CD4-positive, alpha-beta T cell treated with Interferon alpha-2 for 1 hour (primary cell): ENCODE measurements around the gene RIC8B.

Experiments
- DNase-seq, 2 donors: peaks; one replicate each; pipeline ENCODE4 v3.0.0-alpha.2; 2020 to 2022

Gene RIC8B

DNA sequence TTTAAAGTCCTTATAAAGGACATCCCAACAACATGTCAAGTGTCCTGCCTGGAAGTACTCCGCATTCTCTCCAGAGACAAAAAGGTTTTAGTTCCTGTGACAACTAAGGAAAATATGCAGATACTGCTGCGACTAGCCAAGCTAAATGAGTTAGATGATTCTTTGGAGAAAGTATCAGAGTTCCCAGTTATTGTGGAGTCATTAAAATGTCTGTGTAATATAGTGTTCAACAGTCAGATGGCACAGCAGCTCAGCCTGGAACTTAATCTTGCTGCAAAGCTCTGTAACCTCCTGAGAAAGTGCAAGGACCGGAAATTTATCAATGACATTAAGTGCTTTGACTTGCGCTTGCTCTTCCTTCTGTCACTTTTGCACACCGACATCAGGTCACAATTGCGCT is 40.2 kb downstream of the RIC8B start:
- no peak for DNase-seq

DNA sequence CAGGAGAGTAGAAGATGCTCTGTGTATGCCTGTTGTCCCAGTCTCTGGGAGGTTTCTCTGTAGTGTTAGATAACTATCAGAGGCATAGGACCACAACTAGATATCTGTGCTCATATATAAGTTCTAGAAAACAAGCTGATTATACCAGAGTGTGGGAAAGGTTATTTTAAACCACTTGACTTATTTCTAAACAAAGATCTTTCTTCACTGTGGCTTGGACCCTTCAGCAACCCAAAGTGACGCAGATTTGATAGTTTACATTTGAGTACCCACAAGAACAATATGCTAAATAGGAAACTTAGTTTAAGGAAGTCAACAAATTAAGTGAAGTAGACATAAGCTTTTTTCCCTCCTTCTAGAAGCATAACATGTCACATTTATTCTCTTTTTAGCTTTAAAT is 41.3 kb downstream of the RIC8B start:
- no peak for DNase-seq

DNA sequence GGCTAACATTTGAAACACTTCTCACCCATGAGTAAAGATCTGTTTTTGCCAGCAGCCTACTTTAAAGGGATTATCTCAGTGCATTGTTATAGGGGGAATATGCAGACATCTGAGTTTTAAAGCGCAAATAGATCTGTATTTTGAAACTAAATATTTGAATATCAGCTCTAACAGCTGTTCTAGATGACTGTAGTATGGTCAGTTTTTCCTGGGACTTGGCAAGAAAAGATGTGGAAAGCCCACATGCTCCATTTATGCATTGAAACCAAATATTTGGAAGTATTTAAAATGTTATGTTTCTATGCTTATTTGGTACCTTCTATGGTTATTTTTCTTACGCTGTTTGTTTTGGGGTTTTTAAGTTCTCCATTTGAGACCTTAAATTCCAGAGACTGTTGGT is 41.7 kb downstream of the RIC8B start:
- DNase-seq: no peak

DNA sequence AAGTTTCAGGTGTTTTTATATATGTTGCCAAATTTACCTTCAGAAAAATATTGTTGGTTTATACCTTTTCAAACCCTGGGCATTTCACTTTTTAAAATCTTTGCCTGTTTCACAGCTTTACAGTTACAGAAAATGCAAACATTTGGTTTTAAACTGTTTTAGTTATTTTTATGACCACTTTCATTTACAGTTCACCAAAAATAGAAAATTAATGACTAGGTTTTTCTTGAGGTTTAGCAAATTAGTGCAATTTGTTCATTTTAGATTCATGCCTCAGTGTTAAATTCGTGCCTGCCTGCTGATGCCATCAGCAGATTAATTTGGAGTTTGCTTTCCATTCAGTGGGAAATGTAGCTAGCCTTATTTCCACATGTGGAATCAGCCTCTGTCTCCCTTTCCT is 45.5 kb downstream of the RIC8B start:
- DNase-seq: no peak

DNA sequence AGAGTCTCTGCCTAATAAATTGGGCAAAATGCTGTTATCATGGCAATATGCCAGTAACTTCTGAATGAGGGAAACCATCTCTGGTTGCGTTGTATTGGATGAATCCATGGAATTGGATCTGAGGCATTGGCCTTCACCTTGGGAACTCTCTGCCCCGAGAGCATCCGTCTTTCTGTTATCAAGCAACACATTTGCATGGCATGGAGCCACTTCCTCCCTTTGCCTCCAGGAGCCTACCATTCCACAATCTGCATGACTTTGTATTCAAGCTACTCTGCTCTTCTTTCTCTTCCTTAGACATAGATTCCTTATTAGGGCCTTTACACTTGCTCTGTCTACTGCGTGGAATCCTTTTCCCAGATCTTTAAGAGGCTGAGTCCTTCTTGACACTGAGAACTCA is 57.2 kb downstream of the RIC8B start:
- DNase-seq: no peak

DNA sequence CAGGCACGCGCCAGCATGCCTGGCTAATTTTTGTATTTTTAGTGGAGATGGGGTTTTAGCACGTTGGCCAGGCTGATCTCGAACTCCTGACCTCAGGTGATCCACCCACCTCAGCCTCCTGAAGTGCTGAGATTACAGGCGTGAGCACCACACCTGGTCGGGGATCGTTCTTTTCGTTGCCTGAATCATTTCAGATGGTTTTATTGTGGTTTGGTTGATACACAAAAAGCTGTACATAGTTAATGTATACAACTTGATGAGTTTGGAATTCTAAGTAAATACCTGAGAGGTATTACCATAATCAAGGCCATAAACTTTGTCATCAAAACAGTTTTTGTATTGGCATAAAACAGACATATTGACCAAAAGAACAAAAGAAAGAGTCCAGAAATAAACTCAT is 63.3 kb downstream of the RIC8B start:
- no peak for DNase-seq

DNA sequence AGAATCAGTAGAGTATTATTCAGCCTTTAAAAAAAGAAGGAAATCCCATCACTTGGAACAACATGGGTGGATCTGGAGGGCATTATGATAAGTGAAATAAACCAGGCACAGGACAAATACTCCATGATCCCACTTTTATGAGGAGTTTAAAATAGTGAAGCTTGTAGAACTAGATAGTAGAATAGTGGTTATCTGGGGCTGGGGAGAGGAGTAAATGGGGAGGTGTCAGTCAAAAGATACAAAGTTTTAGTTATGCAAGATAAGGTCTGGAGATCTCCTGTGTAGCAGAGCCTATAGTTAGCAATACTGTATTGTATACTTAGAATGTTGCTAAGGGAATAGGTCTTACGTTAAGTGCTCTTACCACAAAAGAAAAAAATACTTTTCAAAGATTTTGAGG is 64.9 kb downstream of the RIC8B start:
- DNase-seq: no peak

DNA sequence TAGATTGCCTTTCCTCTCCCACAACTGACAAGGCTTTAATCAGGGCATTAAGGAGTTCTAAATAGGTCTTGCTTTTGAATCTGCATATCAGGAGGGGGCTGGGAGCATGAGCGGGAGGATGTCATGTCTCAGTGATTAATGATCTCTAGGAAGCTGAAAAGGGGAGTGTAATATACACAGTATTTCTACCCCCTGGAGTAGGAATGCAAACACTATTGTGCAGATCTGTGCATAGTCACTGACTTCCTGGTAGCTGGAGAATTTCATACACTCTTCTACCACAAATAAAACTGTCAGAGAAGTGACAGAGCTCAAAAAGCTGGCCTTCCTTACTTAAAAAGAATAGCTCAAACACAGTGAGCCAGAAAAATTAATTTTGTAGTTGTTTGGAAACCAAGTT is 65.8 kb downstream of the RIC8B start:
- DNase-seq: no peak

DNA sequence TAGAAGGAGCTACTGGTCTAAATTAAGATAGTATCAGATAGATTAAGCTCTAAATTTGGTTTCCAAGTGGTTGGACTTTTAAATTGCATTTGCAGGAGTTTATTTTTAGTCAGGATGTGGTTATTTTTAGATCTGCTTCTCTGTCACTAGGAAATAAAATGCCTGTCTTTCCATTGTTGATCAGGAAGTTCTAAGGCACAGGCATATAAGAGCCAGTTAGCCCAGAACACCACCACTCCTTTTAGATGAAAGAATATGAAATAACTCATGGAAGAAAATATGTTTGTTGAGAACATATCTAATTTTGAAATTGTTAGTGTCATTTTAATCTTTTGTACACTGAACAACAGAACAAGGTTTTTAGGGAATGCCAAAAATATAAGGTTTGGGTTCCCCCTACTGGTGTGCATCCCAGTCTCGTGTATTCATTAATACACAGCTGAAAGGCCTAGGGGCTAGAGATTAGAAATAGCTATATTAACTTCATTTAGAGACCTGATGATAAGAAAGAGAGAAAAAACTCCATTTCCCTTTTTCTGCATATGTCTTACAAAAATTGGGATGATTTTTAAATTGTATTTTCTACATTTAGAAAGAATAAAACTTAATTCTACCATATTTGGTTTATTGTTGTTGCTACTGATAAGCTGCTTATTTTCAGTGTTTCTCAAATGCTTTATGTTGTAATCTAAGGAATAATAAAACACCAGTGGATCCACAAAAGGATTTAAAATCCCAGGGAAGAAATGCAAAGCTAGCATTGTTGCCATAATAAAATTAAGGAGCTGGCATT is 67.2 kb downstream of the RIC8B start:
- DNase-seq: peak; percentile 20 to 61

DNA sequence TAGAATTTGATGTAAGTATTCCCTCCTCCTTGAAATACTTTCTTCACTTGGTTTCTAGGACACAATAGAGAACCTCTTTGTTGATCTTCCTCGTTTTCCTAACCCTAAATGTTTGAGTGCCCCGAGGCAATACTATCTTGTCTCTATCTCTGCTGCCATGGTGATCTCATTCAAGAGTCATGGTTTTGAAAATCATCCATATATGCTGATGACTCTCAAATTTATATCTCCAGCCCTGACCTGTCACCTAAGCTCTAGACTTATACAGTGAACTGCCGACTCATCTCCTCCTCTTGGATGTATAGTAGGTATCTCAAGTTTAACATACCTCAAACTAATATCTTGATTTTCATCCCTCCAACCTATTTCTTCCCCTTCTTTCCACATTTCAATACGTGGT is 71.4 kb downstream of the RIC8B start:
- DNase-seq: no peak

DNA sequence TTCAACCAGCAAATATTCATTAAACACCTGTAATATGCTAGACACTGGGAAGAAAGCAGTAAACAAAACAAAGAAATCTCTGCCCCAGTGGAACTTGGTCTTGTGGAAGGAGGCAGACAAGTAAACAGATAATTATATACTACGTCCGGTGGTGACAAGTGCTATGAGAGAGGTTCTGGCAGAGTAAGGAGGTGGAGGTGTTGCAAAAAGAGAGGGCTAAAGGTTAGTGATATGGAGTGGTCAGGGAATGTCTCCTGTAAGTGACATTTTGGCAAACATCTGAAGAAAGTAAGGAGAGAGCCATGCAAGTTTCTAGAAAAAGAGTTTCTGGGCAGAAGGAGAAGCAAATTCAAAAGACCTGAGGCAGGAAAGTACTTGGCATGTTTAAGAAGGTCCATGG is 73.4 kb downstream of the RIC8B start:
- no peak for DNase-seq

DNA sequence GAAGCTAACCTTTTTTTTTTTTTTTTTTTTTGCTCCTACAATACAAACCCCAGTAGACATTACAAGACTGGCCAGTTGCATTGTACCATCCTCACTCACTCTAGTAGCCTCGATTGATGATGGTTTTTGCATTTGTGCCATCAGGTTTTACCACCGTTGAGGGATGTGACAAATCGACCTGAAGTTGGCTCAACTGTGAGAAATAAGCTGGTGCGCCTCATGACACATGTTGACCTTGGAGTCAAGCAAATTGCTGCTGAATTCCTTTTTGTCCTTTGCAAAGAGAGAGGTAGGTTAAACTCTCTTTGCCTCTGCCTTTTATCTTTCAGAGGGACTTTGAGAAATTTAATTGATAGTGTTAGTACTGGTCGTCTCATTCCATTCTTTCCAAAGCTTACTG is 76.8 kb downstream of the RIC8B start:
- DNase-seq: no peak

DNA sequence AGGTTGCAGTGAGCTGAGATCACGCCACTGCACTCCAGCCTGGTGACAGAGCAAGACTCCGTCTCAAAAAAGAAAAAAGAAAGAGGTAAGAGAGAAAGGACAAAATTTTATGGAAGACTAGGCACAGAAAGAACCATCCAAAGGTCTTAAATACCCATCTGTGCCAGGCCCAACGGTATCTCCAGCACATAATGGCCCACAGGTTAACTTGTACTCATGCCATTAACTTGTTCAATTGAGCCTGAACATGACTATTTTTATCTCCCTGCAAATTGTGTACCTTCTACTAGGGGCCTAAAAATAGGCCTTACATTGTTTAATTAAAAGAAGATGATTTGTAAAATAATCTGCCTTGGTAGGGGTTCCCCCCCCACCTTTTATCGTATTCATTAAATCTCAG is 80.2 kb downstream of the RIC8B start:
- DNase-seq: no peak

DNA sequence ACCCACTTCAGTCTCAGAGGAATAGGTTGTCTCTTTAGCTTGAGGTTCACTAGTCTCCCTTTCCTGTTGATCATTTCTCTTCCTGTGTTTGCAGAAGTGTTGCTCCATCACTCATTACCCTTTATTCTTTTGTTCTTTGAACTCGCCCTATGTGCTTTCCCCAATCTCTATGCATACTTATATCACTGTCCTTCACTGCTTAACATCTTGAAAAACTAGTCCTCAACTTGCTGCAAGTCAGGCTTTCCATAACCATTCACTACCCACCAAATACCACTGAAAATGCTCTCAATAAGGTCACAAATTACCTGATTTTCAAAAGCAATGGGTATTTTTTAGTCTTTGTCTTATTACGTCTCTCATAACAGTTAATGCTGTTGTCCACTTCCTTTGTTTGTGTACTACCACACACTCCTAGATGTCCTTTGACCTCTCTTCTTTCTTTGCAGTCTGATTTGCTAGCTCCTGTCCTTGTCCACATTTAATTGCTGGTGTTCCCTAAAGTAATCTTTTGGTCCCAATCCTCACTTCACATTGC is 80.8 kb downstream of the RIC8B start:
- DNase-seq: peak in 1 of 2 donors; percentile 1

DNA sequence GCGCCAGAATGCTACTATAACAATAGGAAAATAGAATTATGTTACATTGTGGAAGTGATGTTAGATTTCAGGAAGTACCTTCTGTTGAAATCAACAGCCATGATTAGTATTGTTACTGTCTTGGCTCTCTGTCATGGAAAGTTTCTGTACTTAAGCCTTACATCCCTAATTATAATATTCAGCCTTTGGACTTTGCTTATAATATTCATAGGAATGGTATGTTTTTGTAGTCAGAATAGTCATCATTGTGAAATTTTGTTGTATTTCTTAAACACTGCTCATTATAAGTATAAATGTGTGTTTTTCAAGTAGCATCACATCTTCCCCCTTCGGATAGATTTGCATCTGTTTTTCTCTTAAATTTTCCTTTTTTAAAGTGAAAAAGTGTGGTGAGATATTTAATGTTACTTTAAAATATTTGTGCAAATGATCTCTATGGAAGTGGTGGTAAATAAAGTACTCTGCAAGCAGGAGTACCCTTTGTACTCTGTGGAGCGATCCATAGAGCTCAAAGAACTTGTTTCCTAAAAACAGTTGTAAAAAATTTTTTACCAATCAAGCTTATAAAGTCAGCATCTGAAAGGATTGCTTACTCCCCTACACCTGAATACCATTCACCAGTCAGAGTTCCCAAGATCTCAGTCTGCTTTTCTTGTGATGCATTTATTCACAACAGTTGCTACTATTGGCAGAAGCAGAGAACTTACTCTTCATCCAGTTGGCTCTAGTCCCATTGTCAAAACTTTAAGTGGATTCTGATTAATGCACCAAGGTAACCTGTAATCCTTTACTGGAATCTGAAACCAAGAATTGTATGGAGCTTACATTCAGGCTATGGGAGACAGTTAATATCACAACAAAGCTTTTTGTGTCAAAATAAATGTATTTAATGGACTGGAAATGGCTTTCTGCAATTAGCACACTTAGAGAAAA is 87.8 kb downstream of the RIC8B start:
- no peak for DNase-seq

DNA sequence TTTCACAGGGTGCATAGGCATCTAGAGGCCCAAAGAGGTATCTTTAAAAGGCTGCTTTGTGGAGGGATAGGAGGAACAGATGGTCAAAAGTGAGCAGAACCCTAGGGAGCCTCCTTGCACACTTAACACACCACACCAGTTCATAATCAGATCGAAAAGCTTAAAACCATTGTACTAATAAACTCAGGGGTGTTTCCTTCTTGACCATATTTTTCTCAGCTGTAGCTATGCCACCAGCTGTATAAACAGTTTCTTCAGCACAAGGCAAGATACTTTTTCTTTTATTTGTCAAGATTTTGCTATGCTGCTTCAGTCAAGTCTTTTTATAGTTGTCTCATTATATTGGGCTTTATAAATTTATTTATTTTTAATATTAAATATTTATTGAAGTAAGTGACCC is 88.7 kb downstream of the RIC8B start:
- no peak for DNase-seq

DNA sequence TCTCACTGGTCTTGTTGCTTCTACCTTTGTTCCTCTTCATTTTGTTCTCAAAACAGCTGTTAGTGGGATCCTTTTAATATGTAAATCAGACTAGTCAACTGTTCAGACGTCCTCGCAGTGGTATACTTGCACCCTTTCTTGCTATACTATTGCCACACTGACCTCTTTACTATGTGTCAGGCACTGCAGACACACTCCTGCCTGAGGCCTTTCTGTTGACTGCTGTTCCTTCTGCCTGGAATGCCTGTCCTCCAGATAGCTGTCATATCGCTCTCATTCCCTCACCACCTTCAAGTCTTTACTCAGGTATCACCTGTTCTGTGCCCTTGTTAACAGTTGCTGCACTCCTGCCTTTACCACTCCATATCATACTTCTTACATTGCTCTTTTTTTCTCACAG is 91.2 kb downstream of the RIC8B start:
- DNase-seq: no peak

DNA sequence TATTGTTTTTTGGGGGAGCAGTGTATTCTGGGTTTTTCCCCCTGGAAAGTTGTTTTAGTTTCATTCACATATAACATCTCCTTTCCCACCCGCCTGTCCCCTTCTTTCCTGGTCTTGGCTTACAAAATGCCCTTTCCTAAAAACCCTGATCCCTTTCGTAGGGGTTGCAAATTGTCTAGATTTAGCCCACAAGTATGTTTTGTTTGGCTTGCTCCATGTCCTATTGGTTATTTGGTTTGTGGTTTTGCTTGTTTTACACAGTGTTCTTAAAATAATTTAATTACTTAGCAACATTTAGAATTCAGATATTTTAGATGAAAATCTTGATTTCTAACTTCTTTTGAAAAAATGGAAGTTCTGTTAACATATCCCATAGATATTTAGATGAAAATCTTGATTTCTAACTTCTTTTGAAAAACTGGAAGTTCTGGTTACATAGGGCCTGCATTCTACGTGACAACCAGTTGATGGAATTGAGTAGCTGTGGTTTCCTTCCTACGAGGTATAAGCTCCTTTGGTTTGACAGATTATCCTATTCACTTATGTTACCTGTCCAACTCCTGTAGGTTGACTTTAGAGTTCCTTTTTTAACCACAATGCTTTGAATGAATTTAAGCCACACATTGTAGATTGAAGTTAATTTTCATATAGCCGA is 92.1 kb downstream of the RIC8B start:
- no peak for DNase-seq

DNA sequence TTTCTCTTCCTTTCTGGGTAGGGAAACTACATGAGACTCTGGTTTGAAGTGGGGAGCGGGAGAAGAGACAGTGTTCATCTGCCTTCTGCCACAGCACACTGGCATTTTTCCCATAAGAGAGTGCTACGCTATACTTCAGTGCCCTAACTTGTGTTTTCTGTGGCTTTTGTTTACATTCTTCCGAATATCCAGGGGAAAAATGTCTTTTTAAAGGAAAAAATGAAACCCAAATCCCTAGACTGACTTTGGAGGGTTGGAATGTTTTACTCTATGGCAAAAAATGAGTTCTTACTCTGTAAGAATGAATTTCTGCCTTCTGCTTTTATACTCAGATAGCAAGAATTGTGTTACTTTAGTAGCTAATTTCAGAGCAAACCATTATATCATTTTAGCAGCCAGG is 93.2 kb downstream of the RIC8B start:
- DNase-seq: no peak

DNA sequence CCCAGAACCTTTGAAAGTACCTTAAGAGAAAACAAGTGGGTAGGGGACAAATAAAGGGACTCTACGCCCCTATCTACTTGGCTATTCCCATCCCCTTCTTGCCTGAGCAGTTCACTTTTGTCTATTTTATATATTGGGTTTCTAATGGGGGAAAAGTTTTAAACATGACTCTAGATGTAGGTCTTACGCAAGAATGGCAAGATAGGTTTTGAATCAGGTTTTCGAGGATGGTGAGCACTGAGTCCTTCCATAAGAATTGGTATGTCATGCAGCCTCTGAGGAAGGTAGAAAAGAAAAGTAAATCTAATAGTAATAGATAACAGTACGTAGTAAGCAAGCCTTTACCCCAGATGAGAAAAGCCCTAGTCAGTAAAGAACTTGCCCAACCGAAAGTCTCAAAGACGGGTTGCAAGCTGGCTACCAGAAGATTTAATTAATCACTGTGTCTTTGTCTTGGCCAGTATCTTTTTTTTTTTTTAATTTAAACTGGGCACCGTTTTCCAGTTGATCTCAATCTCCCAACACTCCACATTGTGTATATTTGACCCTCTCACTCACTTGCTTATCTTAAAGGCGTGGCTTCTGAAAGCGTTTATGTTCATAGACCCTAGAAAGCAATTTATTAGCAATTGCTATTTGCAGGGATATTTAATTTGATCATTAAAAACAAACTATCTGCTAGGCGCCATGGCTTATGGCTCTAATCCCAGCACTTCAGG is 94.7 kb downstream of the RIC8B start:
- DNase-seq: no peak

DNA sequence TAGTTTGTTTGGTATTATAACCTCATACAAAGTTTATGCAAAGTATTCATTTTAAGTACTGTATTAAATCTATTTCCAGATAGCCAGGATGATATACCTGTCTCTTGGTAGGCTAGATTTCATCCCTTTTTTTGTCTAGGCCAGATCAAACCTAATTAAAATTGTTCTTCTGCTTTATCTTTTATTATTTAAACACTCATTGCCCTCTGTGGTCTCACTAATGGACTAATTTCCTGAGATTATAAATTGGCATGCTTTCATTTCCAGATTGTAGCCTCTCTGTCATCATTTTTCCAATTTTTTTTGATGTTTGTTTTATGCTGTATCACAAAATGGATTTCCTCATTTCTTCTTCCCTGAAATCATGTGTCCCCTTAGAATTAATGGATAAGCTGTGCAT is 95.6 kb downstream of the RIC8B start:
- no peak for DNase-seq

DNA sequence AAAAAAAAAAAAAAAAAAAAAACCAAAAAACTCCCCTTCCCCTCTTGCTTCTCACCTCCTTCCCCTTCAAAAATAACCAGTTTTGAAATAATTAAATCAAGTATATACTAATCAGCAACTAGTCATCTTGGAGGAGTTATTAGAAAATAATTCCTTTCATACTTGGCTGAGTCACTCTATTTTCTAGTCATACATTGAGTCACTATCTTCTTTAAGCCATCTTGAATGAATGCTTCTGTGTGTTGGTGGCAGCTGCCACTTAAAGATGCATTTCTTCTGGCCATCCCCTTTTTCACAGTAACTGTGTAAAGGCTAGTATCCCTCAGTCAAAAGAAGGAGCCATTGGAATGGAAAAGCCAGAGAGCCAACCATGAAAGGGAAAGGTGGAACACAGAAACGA is 97.0 kb downstream of the RIC8B start:
- no peak for DNase-seq

DNA sequence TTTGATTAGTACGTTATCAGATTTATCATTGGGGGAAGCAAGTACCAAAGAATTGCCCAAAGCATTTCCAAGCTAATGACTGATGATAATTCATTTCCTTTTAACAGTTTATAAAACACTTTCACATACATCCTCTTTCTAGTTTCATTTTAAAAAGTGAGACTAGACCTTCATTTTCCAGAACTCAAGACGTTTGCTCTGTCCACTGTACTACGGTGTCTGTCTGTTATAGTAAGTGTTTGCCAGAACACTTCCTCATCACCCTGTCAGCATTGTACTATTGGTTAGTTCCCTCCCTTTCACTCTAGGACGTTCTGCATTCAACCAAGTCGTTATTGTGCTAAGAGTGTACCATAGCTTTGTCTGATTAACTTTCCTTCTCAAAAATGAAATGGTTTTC is 99.5 kb downstream of the RIC8B start:
- no peak for DNase-seq
